GM12878 (cell line): ENCODE measurements around the gene FAM156A. TPM values are rescaled to one million over a fixed set of nuclear protein-coding genes. Genes with fewer than 3 reads are reported as not detected.
"Not testable (repeated sequence)": the region's sequence is repeated elsewhere in the genome, so short reads cannot be mapped to it uniquely, and the experiment has no call there.

Experiments
- ATAC-seq: fragments of 200-7000 bp; cut with Tn5 transposase; 3 replicates; pipeline ENCODE4 v1.9.1; 2020; ENCODE audit warnings: mild to moderate bottlenecking, moderate library complexity
- BruUV-seq: library from RNA; stranded (reverse); fragments of 400-500 nt; replicated peaks from 2 replicates; lab custom pipeline; 2021; lab: Mats Ljungman, UMichigan
- CTCF ChIA-PET: fragments of 300-600 bp; sonication (Branson Sonifier 250); formaldehyde crosslinking; extraction: SDS; loops from one replicate; lab custom pipeline; 2021; ENCODE audit warnings: inconsistent platforms; lab: Yijun Ruan, JAX
- POLR2A ChIA-PET: fragments of 350-600 bp; formaldehyde crosslinking; extraction: SDS; loops from one replicate; lab custom pipeline; 2021; ENCODE audit warnings: inconsistent platforms; lab: Charles Lee
- RAD21 ChIA-PET: fragments of 300-600 bp; sonication (Branson Sonifier 250); formaldehyde crosslinking; loops from one replicate; lab custom pipeline; 2023; ENCODE audit warnings: antibody characterized with exemption; ENCODE audit not compliant: unreplicated experiment; lab: Charles Lee
- SMC1A ChIA-PET: fragments of 300-600 bp; sonication (Branson Sonifier 250); formaldehyde crosslinking; loops from one replicate; lab custom pipeline; 2023; ENCODE audit not compliant: unreplicated experiment, uncharacterized antibody; lab: Charles Lee
- DNase-seq: peaks from one replicate; pipeline ENCODE4 v3.0.0-alpha.2; 2011; ENCODE audit warnings: low read depth, low spot score
- FAIRE-seq: peaks from 3 replicates; lab custom pipeline; 2011; peaks lifted over from hg19 to GRCh38; lab: Jason Lieb, UNC
- H2AFZ ChIP-seq: 2 replicates; pipeline ENCODE4 v1.6.0; 2011; ENCODE audit warnings: low read depth, low read length, control low read depth; ENCODE audit not compliant: control insufficient read depth
- H3K27ac ChIP-seq: 2 replicates; pipeline ENCODE4 v1.5.1; 2011; ENCODE audit warnings: control low read depth; ENCODE audit not compliant: control insufficient read depth, insufficient read depth
- H3K27me3 ChIP-seq, 2 experiments: replicated peaks in 1 of 2; 2 replicates each; pipeline versions ENCODE4 v1.6.0 to v1.6.1; 2011; ENCODE audit warnings: low read length in 1 of 2; ENCODE audit not compliant: control insufficient read depth in 2 of 2, insufficient read depth in 2 of 2
- H3K36me3 ChIP-seq, 2 experiments: 2 replicates each; pipeline ENCODE4 v1.5.1; 2011; ENCODE audit warnings: low read length in 1 of 2; ENCODE audit not compliant: control insufficient read depth in 2 of 2, insufficient read depth in 2 of 2
- H3K4me1 ChIP-seq: 2 replicates; pipeline ENCODE4 v1.6.1; 2011; ENCODE audit warnings: mild to moderate bottlenecking, low read length, moderate library complexity, mixed read lengths; ENCODE audit not compliant: control insufficient read depth, insufficient read depth
- H3K4me2 ChIP-seq: 2 replicates; pipeline ENCODE4 v1.6.0; 2011; ENCODE audit warnings: control low read depth; ENCODE audit not compliant: control insufficient read depth, insufficient read depth
- H3K4me3 ChIP-seq: fragments of 200-600 bp; sonication (generic); 2 replicates; pipeline ENCODE4 v1.5.1; 2016
- H3K79me2 ChIP-seq: 2 replicates; pipeline ENCODE4 v1.6.0; 2011; ENCODE audit warnings: low read length; ENCODE audit not compliant: control insufficient read depth, insufficient read depth
- H3K9ac ChIP-seq: 2 replicates; pipeline ENCODE4 v1.8.0; 2011; ENCODE audit warnings: low read length, control low read depth, mixed read lengths; ENCODE audit not compliant: control insufficient read depth, insufficient read depth
- H3K9me3 ChIP-seq: replicated peaks from 3 replicates; pipeline ENCODE4 v1.5.1; 2011; ENCODE audit warnings: mild to moderate bottlenecking, low read length; ENCODE audit not compliant: control insufficient read depth, insufficient read depth
- H4K20me1 ChIP-seq: 2 replicates; pipeline ENCODE4 v1.6.0; 2011; ENCODE audit not compliant: control insufficient read depth, insufficient read depth
- WGBS: methylation state at CpG from one replicate; pipeline ENCODE4 v1.1.6; 2016; ENCODE audit warnings: low lambda C conversion rate; ENCODE audit not compliant: insufficient replicate concordance, insufficient coverage; ENCODE audit errors: missing lambda C conversion rate; 5-methylcytosine and 5-hydroxymethylcytosine counted together
- in situ Hi-C: fragments of 300-500 bp; cut with MboI; formaldehyde crosslinking; loops from 9 replicates; pipeline ENCODE4 v1.14.3; 2018; ENCODE audit warnings: mixed read lengths
- intact Hi-C: fragments of 100-400 bp; cut with micrococcal nuclease; formaldehyde crosslinking; loops from one replicate; pipeline ENCODE4 v1.14.2; 2022; ENCODE audit not compliant: unreplicated experiment
- polyA plus RNA-seq, 11 experiments: library from polyadenylated mRNA; depleted of rRNA in 4 of 11; unstranded in 6 of 11; stranded (reverse) in 5 of 11; fragments of >200 nt; fragmentation: Nextera tagmentation in 4 of 11; fragmentation: Illumina TruSeq in 1 of 11; extraction: Ambion mirVana in 4 of 11; extraction: Trizol in 1 of 11; gene quantifications; 1 replicate in 1 of 11; 2 replicates in 10 of 11; pipeline versions ENCODE4 v1.2.1 to v1.2.3, GENCODE V29; 2011 to 2016; ENCODE audit warnings: inconsistent platforms in 2 of 11, missing spikeins in 2 of 11, low read depth in 1 of 11
- total RNA-seq, 4 experiments: library from RNA; depleted of rRNA in 3 of 4; stranded (reverse); fragments of >200 nt in 3 of 4; fragmentation: Illumina TruSeq in 1 of 4; extraction: Trizol in 1 of 4; gene quantifications; 2 replicates each; pipeline versions ENCODE4 v1.2.1 to v1.2.3, GENCODE V29; 2013 to 2021

Gene FAM156A
- total and polyA plus RNA-seq, 10 of the 15 experiments (the other 5 are each of a cell fraction or from before 2014, with no cell fraction given), result 2.9 to 25.2 (median 16.3) TPM

DNA sequence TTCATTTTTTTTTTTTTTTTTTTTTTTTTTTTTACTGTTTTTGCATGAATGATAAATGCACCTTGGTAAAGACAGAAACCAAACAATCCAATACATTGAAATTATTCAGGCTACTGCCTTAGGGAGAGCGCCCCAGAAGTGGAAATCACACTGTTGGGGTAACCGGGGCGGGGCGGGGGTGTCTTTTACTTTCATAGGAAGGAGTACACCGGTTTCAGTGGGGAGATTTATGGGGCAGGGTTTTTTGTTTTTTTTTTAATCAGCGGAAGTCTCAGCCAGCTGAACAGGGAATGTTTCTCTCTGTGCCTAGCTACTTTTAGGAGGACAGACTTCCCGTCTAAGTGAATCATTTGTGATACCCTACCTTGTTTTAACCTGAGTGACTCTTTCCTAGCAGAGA, 643 bp upstream of the FAM156A start:
- in situ Hi-C loops, BruUV-seq: not testable (repeated sequence)

DNA sequence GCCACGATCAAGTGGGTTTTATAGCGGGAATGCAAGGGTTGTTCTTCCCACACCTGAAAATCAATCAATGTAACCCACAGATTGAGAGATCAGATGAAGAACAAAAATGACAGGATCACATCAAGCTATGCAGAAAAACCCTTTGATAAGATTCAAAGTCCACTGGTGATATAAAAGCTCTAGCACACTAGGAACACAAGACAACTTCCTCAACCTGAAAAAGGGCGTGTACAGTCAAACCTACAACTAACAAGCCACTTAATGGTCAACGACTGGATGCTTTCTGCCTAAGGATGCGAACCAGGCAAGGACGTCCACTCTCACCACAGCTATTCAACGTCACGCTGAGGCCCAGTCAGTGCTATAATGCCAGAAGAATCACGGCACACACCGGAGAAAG, 8.4 kb downstream of the FAM156A start:
- DNase-seq, ATAC-seq, BruUV-seq, H4K20me1 ChIP-seq, RAD21 ChIA-PET, H3K9ac ChIP-seq, POLR2A ChIA-PET, H3K36me3 ChIP-seq, intact Hi-C loops, SMC1A ChIA-PET, H2AFZ ChIP-seq, H3K4me1 ChIP-seq, H3K4me3 ChIP-seq, FAIRE-seq, in situ Hi-C loops, H3K27ac ChIP-seq, H3K27me3 ChIP-seq, CTCF ChIA-PET, H3K9me3 ChIP-seq, H3K4me2 ChIP-seq, H3K79me2 ChIP-seq: not testable (repeated sequence)
- no CpG with 5 or more reads among the region's 10 CpGs for WGBS

More for the DNA sequence above, 643 bp upstream of the FAM156A start:
- H2AFZ ChIP-seq, RAD21 ChIA-PET, intact Hi-C loops, H3K27ac ChIP-seq, H3K27me3 ChIP-seq, CTCF ChIA-PET, H3K4me1 ChIP-seq, H3K9me3 ChIP-seq, DNase-seq, POLR2A ChIA-PET, SMC1A ChIA-PET, H3K4me3 ChIP-seq, H4K20me1 ChIP-seq, H3K9ac ChIP-seq, H3K4me2 ChIP-seq, H3K79me2 ChIP-seq, H3K36me3 ChIP-seq: not testable (repeated sequence)
- ATAC-seq (peak; percentile 41), FAIRE-seq (peak; percentile 41)
- no CpG with 5 or more reads among the region's 7 CpGs for WGBS

DNA sequence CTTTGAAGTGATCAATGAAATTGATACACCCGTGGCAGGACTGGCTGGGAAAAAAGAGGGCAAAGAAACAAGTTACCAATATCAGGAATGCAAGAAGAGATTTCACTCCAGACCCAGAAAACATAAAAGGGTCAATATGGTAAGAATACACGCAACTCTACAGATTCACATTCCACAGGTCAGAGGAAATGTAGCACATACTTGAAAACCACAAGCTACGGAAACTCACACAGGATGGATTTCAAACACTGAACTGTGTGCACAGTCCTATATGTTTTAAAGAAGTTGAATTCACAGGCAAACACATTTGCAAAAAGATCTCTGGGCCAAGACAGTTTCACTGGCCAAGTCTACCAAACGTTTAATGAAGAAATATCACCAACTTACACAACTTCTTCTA, 9.0 kb downstream of the FAM156A start:
- WGBS, result no CpG with 5 or more reads among the region's 4 CpGs
- CTCF ChIA-PET, result not testable (repeated sequence)

DNA sequence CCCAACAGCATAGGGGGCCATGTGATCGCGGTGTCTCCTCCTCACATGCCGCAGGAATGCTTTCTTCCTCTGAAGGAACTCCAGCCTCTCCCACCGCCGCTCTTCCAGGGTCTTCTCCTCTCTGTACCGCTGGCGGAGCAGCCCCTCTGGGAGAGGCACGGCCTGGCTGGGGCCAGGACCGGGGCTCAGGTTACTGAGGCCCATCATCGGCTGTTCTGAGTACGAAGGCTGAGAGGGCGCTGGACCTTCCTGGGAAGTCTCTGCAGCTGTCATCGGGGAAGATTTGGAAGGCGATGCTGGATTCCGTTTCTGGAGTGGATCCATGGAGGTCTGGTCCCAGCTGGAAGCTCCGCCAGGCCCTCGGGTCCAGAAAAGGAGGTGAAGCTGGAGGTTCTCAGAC, 10.1 kb downstream of the FAM156A start:
- H3K79me2 ChIP-seq, in situ Hi-C loops, H4K20me1 ChIP-seq, BruUV-seq, POLR2A ChIA-PET, SMC1A ChIA-PET, H2AFZ ChIP-seq, H3K36me3 ChIP-seq, FAIRE-seq, H3K27ac ChIP-seq, DNase-seq, intact Hi-C loops, ATAC-seq, H3K9me3 ChIP-seq, CTCF ChIA-PET, H3K4me1 ChIP-seq, RAD21 ChIA-PET, H3K4me2 ChIP-seq, H3K9ac ChIP-seq, H3K4me3 ChIP-seq, H3K27me3 ChIP-seq: not testable (repeated sequence)
- whole genome bisulfite sequencing, result no CpG with 5 or more reads among the region's 17 CpGs

More for the DNA sequence above, 9.0 kb downstream of the FAM156A start:
- RAD21 ChIA-PET, H3K4me3 ChIP-seq, FAIRE-seq, H3K79me2 ChIP-seq, H3K27ac ChIP-seq, in situ Hi-C loops, H3K36me3 ChIP-seq, H3K4me1 ChIP-seq, POLR2A ChIA-PET, ATAC-seq, H3K4me2 ChIP-seq, SMC1A ChIA-PET, H2AFZ ChIP-seq, DNase-seq, H3K27me3 ChIP-seq, intact Hi-C loops, H3K9me3 ChIP-seq, H3K9ac ChIP-seq, H4K20me1 ChIP-seq, BruUV-seq: not testable (repeated sequence)
